WERI-Rb-1 (cell line): ENCODE results near the gene SCN9A.

Experiments used
- DNase-seq: peaks from one replicate; pipeline ENCODE4 v3.0.0-alpha.2; 2020
- H3K27ac ChIP-seq: fragments of 250-450 bp; sonication (Bioruptor Pico); 2 replicates; pipeline ENCODE4 v1.5.1; 2020; ENCODE audit warnings: mild to moderate bottlenecking, moderate library complexity
- H3K27me3 ChIP-seq: fragments of 250-450 bp; sonication (Bioruptor Pico); 2 replicates; pipeline ENCODE4 v1.5.1; 2021; ENCODE audit warnings: mild to moderate bottlenecking, low read depth, moderate library complexity; ENCODE audit not compliant: insufficient read depth, severe bottlenecking
- H3K36me3 ChIP-seq: fragments of 250-450 bp; sonication (Bioruptor Pico); 2 replicates; pipeline ENCODE4 v1.5.1; 2020; ENCODE audit warnings: mild to moderate bottlenecking, moderate library complexity
- H3K4me3 ChIP-seq: 2 replicates; pipeline ENCODE4 v1.5.1; 2011; ENCODE audit warnings: low read depth, mild to moderate bottlenecking, control low read depth, low read length
- H3K9me3 ChIP-seq: fragments of 250-450 bp; sonication (Bioruptor Pico); 2 replicates; pipeline ENCODE4 v1.5.1; 2021; ENCODE audit warnings: mild to moderate bottlenecking, moderate library complexity; ENCODE audit not compliant: severe bottlenecking
- CTCF ChIP-seq: IDR thresholded peaks from 2 replicates; pipeline ENCODE4 v1.5.1; 2011; ENCODE audit warnings: low read depth, mild to moderate bottlenecking, control low read depth, inconsistent platforms, low read length

Gene SCN9A

DNA sequence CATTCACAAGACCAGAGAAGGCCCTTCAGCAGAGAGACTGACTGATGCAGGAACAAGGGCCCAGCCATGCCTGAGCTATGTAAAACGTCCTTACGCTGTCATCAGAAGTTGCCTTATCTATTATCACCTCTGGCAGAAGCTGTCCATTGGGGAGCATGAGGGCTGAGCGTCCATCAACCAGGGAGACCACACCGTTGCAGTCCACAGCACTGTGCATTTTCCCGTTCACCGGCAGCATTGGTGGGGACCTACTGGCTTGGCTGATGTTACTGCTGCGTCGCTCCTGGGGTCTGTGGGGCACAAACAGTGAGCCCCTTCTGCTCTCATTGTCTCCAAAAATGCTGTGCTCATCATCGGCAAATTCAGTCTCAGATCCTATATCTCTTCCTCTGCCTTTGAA is 91.4 kb downstream of the SCN9A start:
- H3K36me3 ChIP-seq, result no peaks in the 10 kb centered on the region
- no peak overlapping the region for H3K4me3 ChIP-seq
- DNase-seq, result no peak
- no peaks in the 10 kb centered on the region for H3K9me3 ChIP-seq
- no peak overlapping the region for H3K27ac ChIP-seq
- no peaks in the 10 kb centered on the region for H3K27me3 ChIP-seq
- no peak for TF ChIP-seq CTCF

DNA sequence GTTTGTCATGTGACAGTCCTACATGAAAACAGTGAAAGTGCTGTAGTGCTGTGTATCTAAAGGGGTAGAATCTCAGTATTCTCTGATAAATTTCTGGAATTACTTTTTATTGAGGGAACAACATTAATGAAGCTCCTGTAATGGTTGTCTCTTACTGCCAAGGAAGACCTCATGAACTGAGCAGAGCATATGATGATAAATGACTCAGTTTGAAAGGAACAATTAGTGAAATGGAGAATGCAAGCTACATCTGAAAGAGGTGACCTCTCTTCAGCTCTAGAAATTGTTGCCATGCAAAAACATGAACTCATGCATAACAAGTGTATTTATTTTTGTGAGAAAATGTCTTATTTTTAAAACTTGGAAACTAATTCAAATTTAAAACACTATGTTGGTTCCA is 93.6 kb downstream of the SCN9A start:
- Histone ChIP-seq H3K9me3 (no peaks in the 10 kb centered on the region), H3K27ac (no peak overlapping the region), H3K36me3 (no peaks in the 10 kb centered on the region), H3K4me3 (no peak overlapping the region), H3K27me3 (no peaks in the 10 kb centered on the region)
- DNase-seq, result no peak
- no peak for TF ChIP-seq CTCF

- H3K9me3 ChIP-seq, result no peaks in the 10 kb centered on the region
- no peak for TF ChIP-seq CTCF
- no peak overlapping the region for H3K27ac ChIP-seq
Measured at GRCh38 chr2:166278856-166279255, 96.9 kb downstream of the SCN9A start.

DNA sequence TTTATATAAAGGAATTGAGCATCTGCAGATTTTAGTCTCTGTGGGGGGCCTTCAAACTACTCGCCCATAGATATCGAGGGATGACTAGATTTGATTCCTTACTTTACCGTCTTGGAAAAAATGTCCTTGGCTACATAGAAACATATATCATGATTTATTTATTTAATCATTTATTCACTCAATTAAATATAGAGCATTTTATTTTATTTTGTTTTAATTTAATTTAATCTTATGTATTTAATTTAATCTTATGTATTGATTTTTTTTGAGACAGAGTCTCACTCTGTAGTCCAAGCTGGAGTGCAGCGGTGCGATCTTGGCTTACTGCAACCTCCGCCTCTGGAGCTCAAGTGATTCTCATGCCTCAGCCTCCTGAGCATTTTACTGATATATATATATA is 105.4 kb downstream of the SCN9A start:
- Histone ChIP-seq H3K36me3 (no peaks in the 10 kb centered on the region), H3K27ac (no peak overlapping the region), H3K9me3 (no peaks in the 10 kb centered on the region), H3K4me3 (no peak overlapping the region), H3K27me3 (no peaks in the 10 kb centered on the region)
- no peak for TF ChIP-seq CTCF
- DNase-seq, result no peak

More at GRCh38 chr2:166278856-166279255, 96.9 kb downstream of the SCN9A start:
- H3K4me3 ChIP-seq, result no peak overlapping the region
- no peak for DNase-seq
- H3K27me3 ChIP-seq, result no peaks in the 10 kb centered on the region
- no peaks in the 10 kb centered on the region for H3K36me3 ChIP-seq

DNA sequence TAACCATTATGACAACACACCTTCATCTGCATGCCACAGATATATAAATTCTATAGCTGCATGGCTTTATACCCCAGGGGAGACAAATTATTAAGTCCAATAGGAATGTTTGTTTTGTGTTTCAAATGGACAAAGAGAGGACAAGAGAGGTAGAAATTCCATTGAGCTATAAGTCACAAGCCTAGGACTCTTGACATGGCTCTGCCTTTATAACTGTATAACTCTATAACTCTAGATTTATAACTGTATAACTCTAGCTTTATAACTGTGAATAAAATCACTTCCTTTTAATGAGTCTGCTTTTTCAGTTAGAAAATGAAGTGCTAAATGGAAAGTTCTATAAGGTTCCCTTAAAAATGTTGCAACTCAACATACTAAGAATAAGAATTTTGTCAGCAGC is 106.4 kb downstream of the SCN9A start:
- Histone ChIP-seq H3K9me3 (no peaks in the 10 kb centered on the region), H3K36me3 (no peaks in the 10 kb centered on the region), H3K27me3 (no peaks in the 10 kb centered on the region), H3K4me3 (no peak overlapping the region), H3K27ac (no peak overlapping the region)
- no peak for TF ChIP-seq CTCF
- no peak for DNase-seq

DNA sequence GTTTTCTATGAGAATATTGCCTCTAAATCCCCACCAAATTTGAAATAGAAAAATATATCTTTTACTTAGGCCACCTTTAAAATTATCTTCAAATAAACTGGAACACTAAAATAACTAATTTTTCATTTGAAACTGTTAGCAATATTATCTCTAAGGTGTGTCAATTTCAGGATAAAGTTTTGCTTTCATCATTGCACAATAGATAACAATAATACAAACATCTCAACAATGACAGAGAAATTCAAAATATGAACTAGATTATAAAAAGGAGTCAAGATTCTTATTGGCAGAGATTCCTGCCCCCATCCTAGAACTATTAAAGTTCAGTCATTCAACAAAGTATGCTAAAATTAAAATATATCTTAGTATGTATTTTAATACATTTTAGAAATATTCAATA is 117.9 kb downstream of the SCN9A start:
- no peak for DNase-seq
- H3K27ac ChIP-seq, result no peak overlapping the region
- no peaks in the 10 kb centered on the region for H3K9me3 ChIP-seq
- H3K27me3 ChIP-seq, result no peaks in the 10 kb centered on the region
- no peak for TF ChIP-seq CTCF
- H3K4me3 ChIP-seq, result no peak overlapping the region
- H3K36me3 ChIP-seq, result no peaks in the 10 kb centered on the region
